Activated CD4-positive, alpha-beta T cell treated with anti-CD3 and anti-CD28 coated beads, Interleukin-2, amount 50 U/mL, for 1 hour (primary cell): ENCODE results near the gene POLD2.
"Not testable (repeated sequence)": the region's sequence is repeated elsewhere in the genome, so short reads cannot be mapped to it uniquely, and the experiment has no call there.

Experiments
- DNase-seq: peaks from one replicate; pipeline ENCODE4 v3.0.0-alpha.2; 2020

The POLD2 gene

DNA sequence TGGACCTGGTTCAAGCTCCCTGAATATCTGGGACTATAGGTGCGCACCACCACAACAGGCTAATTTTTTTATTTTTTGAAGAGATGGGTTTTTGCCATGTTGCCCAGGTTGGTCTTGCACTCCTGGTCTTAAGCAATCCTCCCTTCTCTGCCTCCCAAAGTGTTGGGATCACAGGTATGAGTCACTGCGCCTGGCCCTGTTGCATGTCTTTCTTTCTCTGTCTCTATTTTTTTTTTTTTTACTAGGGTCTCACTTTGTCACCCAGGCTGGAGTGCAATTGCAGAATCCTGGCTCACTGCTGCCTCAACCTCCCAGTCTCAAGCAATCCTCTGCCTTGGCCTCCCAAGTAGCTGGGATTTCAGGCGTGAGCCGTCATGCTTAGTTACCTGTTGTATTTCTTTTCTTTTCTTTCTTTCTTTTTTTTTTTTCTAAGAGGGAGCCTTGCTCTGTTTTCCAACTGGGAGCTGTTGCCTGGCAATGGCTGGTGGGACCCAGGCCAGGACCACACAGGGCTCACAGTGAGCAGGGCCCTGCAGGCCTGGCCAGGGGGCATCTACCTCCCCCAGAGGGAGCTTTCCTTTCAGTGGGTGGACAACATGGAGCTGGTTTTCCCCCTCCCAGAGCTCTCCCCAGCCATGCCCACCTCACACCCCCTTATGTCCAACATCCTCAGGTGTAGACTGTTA is 11.7 kb upstream of the POLD2 start:
- DNase-seq, result no peak

DNA sequence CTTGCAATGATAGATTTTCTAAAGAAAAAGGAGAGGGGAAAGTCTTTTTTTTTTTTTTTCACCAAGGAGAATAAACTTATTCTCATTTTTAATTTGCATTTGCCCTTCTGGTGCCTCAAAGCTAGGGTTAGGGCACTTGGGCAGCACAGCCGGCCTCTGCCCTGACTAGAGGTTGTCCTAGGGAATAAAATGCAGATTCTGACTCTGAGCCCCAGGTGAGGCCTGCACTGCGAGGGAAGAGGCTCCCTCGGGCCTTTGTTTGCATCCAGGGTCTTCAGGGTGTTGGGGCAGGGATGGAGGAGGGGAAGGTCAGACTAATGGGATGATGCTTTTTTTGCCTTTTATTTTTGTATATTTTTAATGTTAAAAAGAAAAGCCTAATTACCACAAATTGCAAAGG is 9.9 kb upstream of the POLD2 start:
- DNase-seq, result no peak

DNA sequence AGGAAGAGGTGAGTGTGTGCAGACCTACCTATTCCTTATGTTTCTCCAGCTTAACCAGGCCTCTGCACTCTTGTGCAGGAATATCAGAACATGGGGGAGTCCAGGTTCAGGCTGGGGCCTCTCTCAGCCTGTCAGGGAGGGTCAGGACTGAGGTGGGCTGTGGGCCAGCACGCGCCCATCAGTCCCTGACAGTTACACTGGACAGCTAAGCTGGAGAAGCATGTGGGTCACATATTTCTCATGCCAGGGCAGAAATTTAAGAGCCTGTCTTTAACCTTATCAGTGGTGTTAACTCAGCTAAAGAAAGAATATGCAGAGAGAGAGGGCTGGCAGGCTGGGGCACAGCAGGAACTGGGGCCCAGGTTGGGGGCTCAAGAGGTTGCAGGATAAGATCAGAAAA is 8.7 kb upstream of the POLD2 start:
- no peak for DNase-seq

GRCh38 chr7:44131173-44132029 is 8.1 kb upstream of the POLD2 start:
- DNase-seq, result no peak

- no peak for DNase-seq
Measured at GRCh38 chr7:44128721-44129582, 5.6 kb upstream of the POLD2 start.

- no peak for DNase-seq
Measured at GRCh38 chr7:44127161-44127560, 3.8 kb upstream of the POLD2 start.

DNA sequence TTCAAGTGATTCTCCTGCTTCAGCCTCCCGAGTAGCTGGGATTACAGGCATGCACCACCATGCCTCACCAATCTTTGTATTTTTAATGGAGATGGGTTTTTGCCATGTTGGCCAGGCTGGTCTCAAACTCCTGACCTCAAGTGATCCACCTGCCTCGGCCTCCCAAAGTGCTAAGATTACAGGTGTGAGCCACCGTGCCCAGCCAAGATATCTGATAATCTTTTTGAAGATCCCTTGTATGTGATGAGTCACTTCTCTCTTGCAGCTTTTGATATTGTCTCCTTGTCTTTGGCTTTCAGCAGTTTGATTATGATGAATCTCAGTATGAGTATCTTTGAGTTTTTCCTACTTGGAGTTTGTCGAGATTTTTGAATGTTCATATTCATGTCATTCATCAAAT is 3.2 kb upstream of the POLD2 start:
- DNase-seq, result not testable (repeated sequence)

- no peak for DNase-seq
Measured at GRCh38 chr7:44124822-44125202, 1.5 kb upstream of the POLD2 start.

- DNase-seq, result no peak
Measured at GRCh38 chr7:44122529-44122928, 819 bp downstream of the POLD2 start.

DNA sequence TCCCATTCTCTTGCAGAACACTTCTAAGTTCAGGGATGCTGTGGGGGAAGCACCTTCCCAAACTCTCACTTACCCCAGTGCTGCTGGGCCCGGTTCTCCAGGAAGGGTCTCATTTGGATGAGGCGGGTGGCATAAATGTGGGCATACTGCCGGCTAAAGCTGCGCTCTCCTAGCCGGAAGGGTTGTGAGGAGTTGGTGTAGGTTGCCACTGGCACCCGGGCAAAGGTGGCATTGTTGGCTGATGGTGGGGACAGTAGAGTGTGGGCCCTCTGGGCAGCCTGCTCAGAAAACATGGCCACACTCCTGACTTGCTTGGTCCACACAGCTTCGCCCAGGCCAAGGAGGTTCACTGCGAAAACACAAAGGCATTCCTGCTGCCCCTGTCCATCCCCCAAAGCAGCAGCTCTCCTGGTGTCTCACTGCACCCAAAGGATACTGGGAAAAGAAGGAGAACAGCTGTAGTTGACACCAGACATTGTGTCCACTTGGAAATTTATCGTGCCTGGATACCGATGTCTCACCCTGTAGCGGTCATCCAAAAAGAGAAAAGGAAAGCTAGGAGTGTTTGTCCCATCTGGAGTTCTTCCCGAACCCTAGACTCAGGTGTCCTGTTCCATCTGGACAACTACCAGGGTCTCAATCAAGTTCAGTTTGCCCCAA is 1.5 kb downstream of the POLD2 start:
- no peak for DNase-seq

DNA sequence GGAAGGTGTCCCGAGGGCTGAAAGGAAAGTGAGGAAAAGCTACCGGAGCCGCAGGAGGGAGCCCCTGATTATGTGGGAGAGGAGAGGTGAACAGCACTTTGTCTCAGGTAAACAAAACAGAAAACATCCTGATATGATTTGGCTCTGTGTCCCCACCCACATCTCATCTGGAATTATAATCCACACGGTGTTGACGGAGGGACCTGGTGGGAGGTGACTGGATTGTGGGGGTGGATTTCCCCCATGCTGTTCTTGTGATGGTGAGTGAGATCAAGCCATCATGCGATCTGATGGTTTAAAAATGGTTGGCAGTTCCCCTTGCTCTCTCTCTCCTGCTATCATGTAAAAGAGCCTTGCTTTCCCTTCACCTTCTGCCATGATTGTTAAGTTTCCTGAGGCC is 3.0 kb downstream of the POLD2 start:
- no peak for DNase-seq

DNA sequence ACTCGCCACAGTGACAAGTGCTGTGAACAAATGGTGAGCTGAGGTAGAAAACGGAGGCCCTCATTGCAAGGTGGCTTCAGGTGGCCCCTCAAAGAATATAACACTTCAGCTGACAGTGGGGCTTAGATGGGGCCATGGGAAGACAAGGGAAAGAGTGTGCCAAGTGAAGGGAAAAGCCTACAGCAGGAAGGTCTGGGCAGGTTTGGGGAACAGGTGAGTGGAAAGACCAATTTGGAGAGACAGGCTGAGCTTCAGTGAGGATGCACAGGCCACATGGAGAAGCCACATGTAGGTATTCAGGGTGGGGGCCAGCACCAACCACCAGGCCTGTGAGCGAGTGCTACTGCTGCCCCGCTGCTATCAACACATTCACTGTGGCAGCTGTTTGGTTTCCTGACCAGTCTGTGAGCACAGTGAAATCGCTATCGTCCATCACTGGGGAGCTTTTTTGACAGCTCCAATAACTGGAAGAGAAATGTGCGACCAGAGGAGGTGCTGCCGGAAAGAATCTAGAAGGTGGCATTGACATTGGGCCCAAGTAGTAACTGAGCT is 3.4 kb downstream of the POLD2 start:
- no peak for DNase-seq

GRCh38 chr7:44117801-44118429 is 5.4 kb downstream of the POLD2 start:
- DNase-seq, result no peak

- no peak for DNase-seq
Measured at GRCh38 chr7:44116789-44117666, 6.3 kb downstream of the POLD2 start.

DNA sequence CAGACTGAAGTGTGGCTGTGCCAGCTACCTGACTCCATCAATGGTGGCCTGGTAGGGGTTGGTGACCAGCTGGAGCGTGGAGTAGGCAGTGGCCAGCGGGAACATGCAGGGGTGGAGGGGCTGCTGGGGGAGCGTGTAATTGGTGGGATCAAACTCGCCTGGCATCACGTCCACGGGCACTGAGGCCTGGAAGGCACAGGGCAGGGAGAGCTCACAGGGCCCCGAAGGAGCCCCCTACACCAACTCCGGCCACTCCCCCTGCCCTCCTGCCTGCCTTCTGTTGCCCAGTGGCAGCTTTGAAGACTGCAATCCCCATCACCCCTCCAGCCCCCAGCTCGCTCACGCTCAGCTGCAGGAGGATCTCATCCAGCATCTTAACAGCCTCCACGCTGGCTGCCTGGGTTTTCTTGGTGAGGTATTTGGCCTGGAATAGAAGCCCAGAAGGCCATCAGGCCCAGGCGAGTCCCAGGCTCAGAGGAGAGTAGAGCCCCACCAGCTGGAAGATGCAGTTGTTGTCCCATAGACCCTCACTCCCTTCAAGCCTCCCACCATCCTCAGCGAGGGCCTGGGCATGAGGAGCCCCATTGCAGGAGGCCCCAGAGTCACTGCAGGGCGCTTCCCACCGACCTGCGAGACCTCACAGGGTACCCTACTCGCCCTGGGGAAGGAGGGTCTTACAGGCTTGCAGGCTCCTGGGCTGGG is 7.1 kb downstream of the POLD2 start:
- no peak for DNase-seq

GRCh38 chr7:44114586-44115310 is 8.6 kb downstream of the POLD2 start:
- no peak for DNase-seq

- no peak for DNase-seq
Measured at GRCh38 chr7:44113764-44114354, 9.5 kb downstream of the POLD2 start.

GRCh38 chr7:44112997-44113763 is 10.2 kb downstream of the POLD2 start:
- no peak for DNase-seq
